ENCODE results near the gene OR4D9. TPM values are rescaled to one million over a fixed set of nuclear protein-coding genes. Genes with fewer than 3 reads are reported as not detected.
"Not testable (repeated sequence)": the region's sequence is repeated elsewhere in the genome, so short reads cannot be mapped to it uniquely, and the experiment has no call there.

The OR4D9 gene
- not detected for total RNA-seq
- long read RNA-seq: 0 reads

DNA sequence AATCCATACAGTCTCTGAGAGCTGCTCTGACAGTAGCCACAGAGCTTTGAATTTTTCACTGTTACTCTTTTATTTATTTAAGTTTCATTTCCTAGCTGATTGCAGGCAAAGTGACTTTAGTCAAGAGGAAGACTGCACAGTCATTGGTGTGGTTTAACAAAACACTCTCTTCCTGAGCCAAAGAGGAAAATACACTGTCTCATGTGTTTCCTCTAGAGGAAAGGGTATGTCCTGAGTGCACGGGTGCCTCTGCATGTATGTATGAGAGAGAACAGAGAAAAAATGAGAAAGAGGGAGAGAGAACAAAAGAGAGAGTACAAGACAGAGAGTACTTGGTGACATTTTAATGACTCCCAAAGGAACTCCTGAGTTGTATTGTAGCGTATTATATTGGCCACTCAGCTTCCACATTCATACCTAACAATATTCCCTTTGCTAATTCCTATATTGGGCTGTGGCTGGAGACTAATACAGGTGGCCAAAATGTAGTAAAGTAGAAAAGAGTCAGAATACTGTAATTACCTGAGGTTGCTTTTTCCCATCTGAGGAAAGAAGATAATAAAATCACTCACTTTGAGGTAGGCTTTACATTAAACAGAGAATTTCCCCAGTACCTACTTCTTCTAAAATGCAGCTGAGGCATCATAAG, at the start of gene OR4D9:
OR4D9 (plus strand) TSS at position 599 of the 649 bp plus-strand sequence. CDS start 3,374 bp downstream, outside the sequence.
- intact Hi-C loops (cut with DNase I): no loop called here
- no peak for ATAC-seq (ENCODE audit: poor library complexity)
- no peak for DNase-seq

GRCh38 chr11:59463190-59463641, 48.1 kb upstream of the OR4D9 start:
- DNase-seq (no peak), ATAC-seq (ENCODE audit: poor library complexity) (no peak)

DNA sequence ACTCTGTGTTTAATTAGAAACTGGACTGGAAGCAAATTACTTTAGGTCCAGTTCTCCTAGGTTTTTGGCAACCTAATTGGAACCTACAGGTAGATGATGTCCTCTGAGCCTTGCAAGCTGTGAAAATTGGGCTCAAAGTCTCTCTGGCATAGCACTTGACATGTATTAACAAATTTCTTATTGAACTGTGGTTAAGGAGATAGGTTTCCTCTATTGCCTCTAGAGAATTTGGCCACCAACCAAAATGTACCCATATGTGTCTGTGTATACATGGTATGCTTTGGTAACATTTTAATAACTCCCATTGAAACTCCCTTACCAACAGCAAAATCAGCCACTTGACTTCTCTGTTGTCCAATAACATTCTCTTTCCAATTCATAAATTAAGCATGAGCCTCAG, 38.3 kb upstream of the OR4D9 start, which contains the start of gene OR4D10:
OR4D10 (plus strand) TSS at position 301 of the 400 bp plus-strand sequence. CDS start 4,115 bp downstream, outside the sequence.
- intact Hi-C loops (cut with DNase I): no loop called here
- DNase-seq: no peak
- no peak for ATAC-seq (ENCODE audit: poor library complexity)

More at GRCh38 chr11:59463190-59463641, 48.1 kb upstream of the OR4D9 start:
- intact Hi-C loops (cut with DNase I): no loop called here

GRCh38 chr11:59475176-59475575, 36.2 kb upstream of the OR4D9 start:
- ATAC-seq (ENCODE audit: poor library complexity) (no peak), DNase-seq (no peak)
- intact Hi-C loops (cut with DNase I): no loop called here

DNA sequence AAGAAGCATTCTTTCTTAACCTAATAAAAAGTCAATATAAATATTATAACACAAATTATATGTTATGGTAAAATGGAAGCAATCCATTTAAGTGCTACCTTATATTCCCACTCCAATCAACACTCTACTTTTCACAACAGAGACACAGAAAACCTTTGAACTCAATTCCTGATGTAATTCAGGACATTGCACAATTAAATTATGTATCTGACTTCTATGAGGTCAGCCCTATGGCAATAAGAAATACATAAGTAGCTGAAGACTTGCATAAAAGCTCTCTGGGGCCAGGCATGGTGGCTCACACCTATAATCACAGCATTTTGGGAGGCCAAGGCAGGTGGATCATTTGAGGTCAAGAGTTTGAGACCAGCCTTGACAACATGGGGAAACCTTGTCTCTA, 31.4 kb upstream of the OR4D9 start:
- intact Hi-C loops (cut with DNase I): no loop called here
- ATAC-seq (ENCODE audit: poor library complexity) (no peak), DNase-seq (no peak)

DNA sequence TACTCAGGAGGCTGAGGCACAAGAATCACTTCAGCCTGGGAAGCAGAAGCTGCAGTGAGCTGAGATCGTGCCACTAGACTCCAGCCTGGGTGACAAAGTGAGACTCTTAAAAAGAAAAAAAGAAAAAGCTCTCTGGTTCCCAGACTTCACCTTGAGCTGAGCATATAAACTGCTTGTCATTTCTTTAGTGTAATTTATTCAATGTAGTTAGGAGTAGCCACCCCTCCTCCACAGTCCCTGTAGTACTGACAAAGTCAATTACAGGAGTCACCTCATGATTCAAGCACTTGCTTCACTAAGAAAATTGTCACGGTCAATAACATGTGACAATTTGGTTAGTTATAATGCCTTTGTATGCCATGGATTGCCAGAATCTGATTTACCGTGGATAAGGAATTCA, 31.0 kb upstream of the OR4D9 start:
- ATAC-seq (ENCODE audit: poor library complexity) (no peak), DNase-seq (no peak)
- intact Hi-C loops (cut with DNase I): no loop called here

DNA sequence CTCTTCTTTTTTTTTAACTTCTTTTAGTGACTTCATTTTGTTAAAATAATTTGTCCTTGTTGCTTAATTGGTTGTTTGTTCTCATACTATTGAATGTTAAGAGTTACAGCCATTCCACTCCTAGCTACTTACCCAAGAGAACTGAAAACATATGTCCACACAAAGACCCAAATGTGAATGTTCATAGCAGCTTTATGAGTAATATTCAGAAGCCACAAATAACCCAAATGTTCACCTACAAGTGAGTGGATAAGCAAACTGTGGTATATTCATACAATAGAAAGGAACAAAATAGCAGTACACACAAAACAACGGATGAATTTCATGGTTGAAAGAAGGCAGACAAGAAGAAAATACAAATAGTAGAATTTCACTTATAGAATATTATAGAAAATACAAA, 9.4 kb upstream of the OR4D9 start:
- ATAC-seq (ENCODE audit: poor library complexity) (no peak), DNase-seq (no peak)
- intact Hi-C loops (cut with DNase I): no loop called here

- intact Hi-C loops (cut with DNase I): no loop called here
- DNase-seq (no peak), ATAC-seq (ENCODE audit: poor library complexity) (no peak)
Measured at GRCh38 chr11:59503276-59503675, 8.1 kb upstream of the OR4D9 start, which contains the start of gene OR4D11. Gene OR4D11, plus strand, starts transcription at chr11:59503576. Its CDS starts 0 bp downstream, at chr11:59503576.

GRCh38 chr11:59511675-59512074, 336 bp downstream of the OR4D9 start:
- DNase-seq (no peak), ATAC-seq (ENCODE audit: poor library complexity) (no peak)
- intact Hi-C loops (cut with DNase I): no loop called here

GRCh38 chr11:59520139-59520538, 8.8 kb downstream of the OR4D9 start:
- DNase-seq; intact Hi-C loops (cut with DNase I); ATAC-seq (ENCODE audit: poor library complexity): not testable (repeated sequence)

DNA sequence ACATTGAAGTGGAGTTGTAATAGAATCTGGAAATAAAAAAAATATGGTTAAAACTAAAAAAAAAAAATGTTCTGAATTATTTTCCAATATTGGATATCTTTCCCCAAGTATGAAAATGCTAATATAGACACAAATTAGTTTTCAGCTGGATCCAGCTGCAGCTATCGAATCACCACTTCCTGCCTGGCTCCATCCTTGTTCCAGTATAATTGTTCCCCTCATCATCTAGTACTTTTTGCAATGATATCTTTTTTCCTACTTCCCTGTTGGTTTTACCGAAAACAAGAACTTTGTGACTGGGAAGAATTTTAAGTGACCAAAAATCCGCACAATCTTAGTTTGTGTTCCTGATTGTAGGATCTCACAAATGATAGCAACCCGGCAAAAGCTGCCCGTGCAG, 9.4 kb downstream of the OR4D9 start:
- intact Hi-C loops (cut with DNase I): no loop called here
- ATAC-seq (ENCODE audit: poor library complexity) (no peak), DNase-seq (no peak)

GRCh38 chr11:59523541-59523940, 12.2 kb downstream of the OR4D9 start:
- intact Hi-C loops (cut with DNase I): no loop called here
- no peak for ATAC-seq (ENCODE audit: poor library complexity)
- DNase-seq: no peak

- intact Hi-C loops (cut with DNase I): no loop called here
- DNase-seq: no peak
- no peak for ATAC-seq (ENCODE audit: poor library complexity)
Measured at GRCh38 chr11:59528711-59529110, 17.4 kb downstream of the OR4D9 start.

- intact Hi-C loops (cut with DNase I): no loop called here
- DNase-seq: no peak
- ATAC-seq (ENCODE audit: poor library complexity): no peak
Measured at GRCh38 chr11:59532620-59533019, 21.3 kb downstream of the OR4D9 start.

GRCh38 chr11:59534676-59535075, 23.3 kb downstream of the OR4D9 start:
- no peak for DNase-seq
- ATAC-seq (ENCODE audit: poor library complexity): no peak
- intact Hi-C loops (cut with DNase I): loop anchor here (5.0 kb wide), 1 partner anchor 268 kb away; no protein-coding TSS in a partner anchor

- no peak for ATAC-seq (ENCODE audit: poor library complexity)
- intact Hi-C loops (cut with DNase I): no loop called here
Measured at GRCh38 chr11:59542142-59542810, 30.9 kb downstream of the OR4D9 start.

GRCh38 chr11:59543713-59544112, 32.4 kb downstream of the OR4D9 start:
- DNase-seq; ATAC-seq (ENCODE audit: poor library complexity); intact Hi-C loops (cut with DNase I): not testable (repeated sequence)

More at GRCh38 chr11:59542142-59542810, 30.9 kb downstream of the OR4D9 start:
- DNase-seq: no peak

GRCh38 chr11:59544869-59545178, 33.5 kb downstream of the OR4D9 start:
- intact Hi-C loops (cut with DNase I): no loop called here
- DNase-seq: no peak
- no peak for ATAC-seq (ENCODE audit: poor library complexity)

DNA sequence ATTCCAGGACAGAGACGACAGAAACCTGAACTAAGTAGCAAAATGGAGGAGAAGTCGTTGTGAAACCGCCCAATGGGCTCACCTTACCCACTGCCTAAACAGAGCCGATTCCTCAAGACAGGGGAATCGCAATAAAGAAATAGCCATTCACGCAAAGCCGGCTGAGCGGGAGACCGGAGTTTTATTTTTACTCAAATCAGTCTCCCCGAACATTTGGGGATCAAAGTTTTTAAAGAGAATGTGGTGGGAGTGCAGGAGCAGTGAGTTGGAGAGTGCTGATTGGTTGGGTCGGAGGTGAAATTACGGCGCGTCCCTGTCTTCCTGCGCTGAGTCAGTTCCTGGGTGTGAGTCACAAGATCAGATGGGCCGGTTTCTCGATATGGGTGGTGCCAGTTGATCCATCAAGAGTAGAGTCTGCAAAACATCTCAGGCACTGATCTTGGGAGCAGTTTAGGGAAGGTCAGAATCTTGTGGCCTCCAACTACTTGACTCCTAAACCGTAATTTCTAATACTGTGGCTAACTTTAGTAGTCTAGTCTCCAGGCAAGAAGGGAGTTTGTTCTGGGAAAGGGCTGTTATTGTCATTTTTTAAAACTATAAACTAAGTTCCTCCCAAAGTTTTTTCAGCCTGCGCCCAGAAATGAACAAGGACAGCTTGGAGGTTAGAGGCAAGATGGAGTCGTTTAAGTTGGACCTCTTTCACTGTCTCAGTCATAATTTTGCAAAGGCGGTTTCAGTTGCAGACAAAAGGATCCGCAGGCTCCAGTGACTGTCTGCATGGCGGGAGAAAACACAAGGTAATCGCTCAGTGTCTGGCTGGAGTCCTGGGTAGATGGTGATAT, 34.1 kb downstream of the OR4D9 start:
- intact Hi-C loops (cut with DNase I): no loop called here
- ATAC-seq (ENCODE audit: poor library complexity) (no peak), DNase-seq (no peak)

Data from Right ventricle myocardium superior (tissue), 1 donor.